Fibroblast of peridontal ligament (primary cell): ENCODE results near the gene FAF2.
"Not testable (repeated sequence)": the region's sequence is repeated elsewhere in the genome, so short reads cannot be mapped to it uniquely, and the experiment has no call there.

Source experiments
- DNase-seq: peaks from one replicate; pipeline ENCODE4 v3.0.0-alpha.2; 2010; ENCODE audit errors: extremely low read depth

The FAF2 gene

DNA sequence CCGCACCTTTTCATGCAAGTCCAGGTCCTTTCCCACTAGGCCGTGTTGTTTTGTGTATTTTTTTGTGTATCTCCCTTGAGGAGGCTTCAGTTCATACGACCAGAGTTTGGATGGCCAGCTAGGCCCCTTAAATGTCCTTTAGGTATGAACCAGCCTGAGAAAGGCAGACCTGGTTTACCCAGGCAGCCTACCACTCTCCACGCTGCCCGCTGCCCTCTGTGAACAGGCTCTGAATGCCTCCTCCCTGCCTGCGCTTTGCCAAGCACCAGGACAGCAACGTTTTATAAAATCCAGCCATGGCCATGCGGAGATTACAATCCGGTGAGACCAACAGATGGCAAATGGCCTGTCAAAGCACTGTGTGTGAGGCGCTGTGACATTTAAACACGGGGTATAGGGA, 31.2 kb upstream of the FAF2 start:
- DNase-seq: no peak

DNA sequence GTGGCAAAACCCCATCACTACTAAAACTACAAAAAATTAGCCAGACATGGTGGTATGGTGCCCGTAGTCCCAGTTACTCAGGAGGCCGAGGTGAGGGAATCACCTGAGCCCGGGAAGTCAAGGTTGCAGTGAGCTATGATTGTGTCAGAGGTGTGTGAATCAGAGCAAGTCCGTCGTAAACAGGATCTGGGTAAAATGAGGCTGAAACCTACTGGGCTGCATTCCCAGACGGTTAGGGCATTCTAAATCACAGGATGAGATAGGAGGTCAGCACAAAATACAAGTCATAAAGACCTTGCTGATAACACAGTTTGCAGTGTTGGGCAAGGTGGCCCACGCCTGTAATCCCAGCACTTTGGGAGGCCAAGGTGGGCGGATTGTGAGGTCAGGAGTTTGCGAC, 29.9 kb upstream of the FAF2 start:
- no peak for DNase-seq

DNA sequence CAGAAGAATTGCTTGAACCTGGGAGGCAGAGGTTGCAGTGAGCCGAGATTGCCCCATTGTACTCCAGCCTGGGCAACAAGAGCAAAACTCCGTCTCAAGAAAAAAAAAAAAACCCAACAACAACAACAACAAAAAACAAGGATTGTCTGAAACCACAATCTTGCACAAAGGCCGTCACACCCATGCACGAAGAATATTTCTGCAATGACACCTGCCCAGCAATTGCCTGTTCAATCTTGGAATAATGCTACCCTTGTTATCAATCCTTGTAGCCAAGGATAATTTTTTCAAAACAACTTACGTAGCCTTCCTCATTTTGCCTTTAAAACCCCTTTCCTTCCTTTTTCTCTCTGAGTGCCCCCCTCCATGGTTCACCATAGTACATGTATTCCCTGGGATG, 28.1 kb upstream of the FAF2 start:
- no peak for DNase-seq

DNA sequence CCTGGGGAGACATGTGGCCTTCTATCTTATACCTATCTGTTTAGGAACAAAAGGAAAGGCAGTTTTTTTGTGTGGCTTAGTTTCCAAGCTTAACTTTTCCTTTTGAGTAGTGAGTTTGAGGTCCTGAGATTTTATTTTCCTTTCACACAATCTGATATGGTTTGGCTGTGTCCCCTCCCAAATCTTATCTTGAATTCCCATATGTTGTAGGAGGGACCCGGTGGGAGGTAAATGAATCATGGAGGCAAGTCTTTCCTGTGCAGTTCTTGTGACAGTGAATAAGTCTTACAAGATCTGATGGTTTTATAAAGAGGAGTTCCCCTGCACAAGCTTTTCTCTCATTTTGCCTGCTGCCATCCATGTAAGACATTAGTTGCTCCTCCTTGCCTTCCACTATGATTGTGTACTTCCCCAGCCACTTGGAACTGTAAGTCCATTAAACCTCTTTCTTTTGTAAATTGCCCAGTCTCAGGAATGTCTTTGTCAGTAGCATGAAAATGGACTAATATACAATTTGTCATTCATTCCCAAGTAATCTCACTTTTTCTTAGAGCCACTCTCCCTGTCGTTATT, 27.1 kb upstream of the FAF2 start:
- no peak for DNase-seq

DNA sequence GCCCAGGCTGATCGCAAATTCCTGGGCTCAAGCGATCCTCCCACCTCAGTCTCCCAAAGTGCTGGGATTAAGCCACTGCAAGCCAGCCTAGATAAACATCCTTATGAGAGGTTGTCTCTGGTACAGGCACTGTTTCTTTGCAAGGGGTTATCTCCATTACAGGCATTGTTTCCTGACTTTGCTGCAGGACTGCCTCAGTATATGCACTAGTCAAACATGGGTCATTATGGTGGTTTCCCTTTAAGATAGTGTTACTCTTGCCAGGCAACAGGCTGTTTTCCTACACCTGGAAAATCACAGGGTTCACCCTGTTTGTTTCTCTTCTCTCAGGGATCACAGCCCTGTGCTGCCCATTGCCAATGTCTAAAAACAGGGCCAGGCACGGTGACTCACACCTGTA, 24.0 kb upstream of the FAF2 start:
- no peak for DNase-seq

DNA sequence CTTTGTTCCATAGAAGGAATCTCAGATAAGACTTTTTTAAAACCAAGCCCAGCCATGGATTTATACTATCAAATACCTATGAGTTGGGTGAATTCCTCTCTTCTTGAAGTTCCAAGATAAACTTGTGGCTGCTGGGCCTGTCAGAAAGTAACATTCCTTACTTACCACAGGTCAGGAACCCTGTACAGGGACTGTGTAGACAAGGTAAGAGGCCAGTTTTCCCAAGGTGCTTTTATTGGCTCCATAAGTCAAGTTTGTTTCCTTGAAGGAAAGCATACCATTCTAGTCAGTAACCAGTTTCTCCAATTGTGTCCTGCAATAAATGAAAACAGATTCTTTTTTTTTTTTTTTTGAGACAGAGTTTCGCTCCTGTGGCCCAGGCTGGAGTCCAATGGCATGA, 23.0 kb upstream of the FAF2 start:
- no peak for DNase-seq

DNA sequence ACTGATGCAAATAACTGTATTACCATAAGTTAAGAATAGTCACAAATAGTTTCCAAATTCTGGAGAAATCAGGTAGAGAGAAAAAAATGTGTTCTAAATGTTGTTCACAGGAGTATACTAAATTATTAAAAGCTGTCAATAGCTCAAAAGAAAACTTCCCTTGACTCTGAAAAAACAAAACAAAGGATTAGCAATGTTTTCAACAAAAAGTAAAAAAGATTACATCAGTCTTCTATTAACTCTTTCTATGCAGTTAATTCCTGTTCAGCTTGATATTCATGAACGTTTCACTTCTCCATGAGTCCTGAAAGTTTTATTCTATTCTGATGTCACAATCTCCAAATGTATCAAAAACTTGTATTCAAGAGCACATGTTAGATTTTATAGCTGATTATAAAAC, 22.4 kb upstream of the FAF2 start:
- DNase-seq: no peak

DNA sequence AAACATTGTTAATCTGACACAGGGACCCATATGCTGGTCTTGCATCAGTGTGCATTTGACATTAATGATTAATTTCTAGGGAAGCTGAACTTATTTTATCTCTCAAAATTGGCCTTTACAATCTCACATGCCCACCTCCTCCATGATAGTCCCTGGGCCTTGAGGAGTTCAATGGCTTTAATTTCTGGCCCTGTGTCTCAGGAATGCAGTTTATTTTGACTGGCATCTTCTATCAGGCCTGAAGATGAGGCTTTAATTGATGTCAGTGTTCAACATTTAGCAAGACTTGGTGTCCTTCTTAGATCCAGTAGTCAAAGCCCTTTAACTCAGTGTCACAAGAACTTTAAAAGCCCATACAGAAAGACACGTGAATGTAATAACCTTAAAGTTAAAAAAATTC, 21.3 kb upstream of the FAF2 start:
- DNase-seq: no peak

DNA sequence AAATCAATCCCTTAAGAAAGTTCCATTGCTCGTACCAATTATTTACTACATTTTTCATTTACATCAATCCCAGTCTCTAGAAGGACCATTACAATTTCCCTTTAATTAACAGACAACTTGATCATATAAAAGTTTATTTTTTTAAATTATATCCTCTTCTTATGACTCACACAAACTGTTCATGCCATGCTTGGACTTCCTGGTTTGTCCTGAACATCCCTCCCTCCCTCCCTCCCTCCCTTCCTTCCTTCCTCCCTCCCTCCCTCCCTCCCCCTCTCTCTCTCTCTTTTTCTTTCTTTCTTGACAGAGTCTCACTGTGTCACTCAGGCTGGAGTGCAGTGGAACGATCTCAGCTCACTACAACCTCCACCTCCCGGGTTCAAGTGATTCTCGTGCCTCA, 20.2 kb upstream of the FAF2 start:
- DNase-seq: peak; percentile 46

DNA sequence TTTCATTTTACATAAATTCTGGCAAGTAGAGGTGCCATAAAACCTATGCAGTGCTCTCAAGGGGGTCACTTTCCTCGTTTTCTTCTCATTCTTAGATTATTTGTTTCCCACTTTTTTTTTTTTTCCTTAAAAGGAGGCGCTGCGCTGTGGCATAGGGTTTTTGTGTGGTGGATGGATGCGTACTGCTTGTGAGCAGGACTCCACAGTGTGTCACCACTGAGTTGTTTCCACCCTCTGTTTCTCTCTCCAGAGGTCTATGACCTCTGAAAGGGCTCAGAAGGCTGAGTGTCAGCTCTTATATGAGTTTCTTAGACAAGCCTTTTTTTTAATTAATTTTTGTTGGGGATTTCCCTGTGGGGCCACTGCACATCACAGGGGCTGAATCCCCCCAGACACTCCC, 18.2 kb upstream of the FAF2 start:
- no peak for DNase-seq

DNA sequence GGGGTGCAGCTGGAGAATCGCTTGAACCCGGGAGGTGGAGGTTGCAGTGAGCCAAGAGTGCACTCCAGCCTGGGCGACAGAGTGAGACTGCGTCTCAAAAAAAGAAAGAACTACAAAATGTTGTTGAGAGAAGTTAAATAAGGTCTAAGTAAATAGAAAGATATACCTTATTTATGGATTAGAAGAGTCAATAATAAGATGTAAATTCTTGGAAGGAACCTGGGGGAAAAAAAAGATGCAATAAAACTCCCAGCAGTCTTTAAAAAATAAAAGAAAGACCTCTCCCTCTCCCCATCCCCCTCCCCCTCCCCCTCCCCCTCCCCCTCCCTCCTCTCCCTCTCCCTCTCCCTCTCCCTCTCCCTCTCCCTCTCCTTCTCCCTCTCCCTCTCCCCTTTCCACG, 15.5 kb upstream of the FAF2 start:
- DNase-seq: no peak

DNA sequence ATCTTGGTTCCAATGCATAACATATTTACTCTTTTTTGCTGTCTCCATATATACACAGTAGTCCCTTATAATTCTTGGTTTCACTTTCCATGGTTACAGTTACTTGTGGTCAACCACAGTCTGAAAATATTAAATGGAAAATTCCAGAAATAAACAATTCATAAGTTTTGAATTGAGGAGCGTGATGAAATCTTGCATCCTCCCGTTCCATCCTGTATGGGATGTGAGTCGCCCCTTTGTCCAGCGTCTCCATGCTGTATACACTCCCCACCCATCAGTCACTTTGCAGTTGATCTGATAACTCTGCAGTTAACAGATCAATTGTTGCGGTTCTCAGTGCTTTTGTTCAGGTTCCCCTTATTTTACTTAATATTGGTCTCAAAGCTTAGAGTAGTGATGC, 11.5 kb upstream of the FAF2 start:
- peak; percentile 83 for DNase-seq

DNA sequence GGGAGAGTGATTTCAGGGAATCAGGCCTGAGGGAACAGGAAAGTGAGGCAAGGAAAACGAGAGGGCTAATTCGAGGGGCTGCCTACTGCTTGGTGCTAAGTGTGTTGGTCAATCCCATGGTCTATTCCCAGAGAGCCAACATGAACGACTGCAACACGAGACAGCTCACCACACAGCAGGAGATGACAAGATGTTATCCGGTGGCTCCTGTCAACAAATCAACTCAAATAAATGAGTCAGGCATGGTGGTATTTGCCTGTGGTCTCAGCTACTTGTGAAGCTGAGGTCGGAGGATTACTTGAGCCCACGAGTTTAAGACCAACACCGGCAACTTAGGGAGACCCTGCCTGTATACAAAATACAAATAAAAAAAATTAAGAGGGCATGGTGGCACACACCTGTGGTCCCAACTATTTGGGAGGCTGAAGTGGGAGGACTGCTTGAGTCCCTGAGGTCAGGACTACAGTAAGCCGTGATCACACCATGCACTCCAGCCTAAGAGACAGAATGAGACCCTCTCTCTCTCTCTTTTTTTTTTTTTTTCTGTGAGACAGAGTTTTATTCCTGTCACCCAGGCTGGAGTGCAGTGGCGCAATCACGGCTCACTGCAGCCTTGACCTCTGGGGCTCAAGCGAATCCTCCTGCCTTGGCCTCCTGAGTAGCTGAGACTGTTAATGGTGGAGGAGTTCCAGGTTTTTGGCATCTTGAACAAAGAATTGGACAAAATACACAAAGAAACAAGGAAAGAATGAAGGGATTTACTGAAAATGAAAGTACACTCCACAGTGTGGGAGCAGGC, 9.0 kb upstream of the FAF2 start:
- DNase-seq: peak; percentile 56

DNA sequence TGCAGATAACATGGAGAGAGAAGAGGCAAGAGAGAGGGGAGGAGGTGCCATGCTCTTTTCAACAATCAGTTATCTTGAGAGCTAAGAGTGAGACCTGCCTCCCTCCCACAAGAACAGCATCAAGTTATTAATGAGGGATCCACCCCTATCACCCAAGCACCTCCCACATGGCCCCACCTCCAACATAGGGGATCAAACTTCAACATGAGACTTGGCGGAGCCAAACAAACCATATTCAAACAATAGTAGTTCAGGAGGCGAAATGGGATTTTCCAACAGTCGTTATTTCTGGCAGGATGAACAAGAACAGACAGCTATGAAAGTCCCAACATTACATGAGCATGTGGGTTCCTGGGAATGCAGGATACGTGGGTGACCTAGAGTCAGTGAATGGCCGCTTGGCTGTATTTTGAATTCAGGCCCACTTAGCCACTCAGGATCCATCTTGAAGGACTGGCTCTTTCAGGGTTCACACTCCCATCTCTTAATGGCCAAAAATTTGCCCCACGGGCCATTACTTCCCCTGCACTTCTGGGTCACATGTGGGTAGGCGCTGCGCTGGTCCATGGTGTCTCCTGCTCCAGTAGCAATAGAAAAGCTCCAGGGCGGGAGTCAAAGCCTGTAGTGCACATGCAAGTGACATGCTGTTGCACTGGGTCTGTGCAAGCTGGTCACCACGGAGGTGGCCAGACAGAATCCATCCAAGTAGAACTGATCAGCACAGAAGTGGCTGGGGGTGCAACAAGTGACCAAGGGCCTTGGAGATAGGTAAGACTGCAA, 7.1 kb upstream of the FAF2 start:
- DNase-seq: no peak

DNA sequence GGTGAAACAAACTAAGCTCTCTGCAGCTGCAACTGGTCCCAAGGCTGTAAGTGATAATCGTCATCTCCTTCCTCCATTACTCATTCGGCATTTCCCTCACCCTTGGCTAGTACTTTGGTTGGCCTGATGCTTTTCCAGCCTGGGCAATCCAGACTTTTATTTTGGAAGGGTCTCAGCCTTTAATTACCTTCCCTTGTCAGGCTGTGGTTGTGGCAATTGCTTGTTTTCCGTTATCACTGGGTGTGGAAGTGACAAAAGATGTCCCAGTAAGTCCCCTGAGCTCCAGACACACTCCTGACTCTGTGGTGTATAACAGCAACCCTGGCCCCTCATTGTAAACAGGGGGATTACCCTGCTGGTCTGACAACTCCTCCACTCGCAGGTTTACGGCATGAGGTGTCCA, 6.3 kb upstream of the FAF2 start:
- DNase-seq: no peak

DNA sequence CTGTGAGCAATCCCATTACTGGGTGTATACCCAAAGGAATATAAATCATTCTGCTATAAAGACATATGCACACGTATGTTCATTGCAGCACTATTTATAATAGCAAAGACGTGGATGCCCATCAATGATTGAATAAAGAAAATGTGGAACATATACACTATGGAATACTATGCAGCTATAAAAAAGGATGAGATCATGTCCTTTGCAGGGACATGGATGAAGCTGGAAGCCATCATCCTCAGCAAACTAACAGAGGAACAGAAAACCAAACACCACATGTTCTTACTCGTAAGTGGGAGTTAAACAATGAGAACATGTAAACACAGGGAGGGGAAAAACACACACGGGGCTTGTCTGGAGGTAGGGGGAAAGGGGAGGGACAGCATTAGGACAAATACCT, 5.3 kb upstream of the FAF2 start:
- DNase-seq: not testable (repeated sequence)

DNA sequence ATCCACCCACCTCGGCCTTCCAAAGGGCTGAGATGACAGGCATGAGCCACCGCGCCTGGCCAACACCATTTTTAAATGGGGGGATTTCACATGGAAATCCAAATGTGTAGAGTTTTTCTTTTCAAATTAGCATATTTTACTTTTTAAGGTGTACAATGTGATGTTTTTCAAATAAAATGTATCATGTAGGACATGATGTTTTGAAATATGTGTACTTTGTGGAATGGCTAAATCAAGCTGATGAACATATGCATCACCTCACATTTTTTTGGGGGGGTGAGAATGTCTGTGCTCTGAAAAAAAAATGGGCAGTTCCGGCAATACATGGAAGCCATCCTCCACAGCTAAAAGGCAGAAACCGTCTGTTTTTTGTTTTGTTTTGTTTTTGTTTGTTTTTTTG, 3.4 kb upstream of the FAF2 start:
- no peak for DNase-seq

DNA sequence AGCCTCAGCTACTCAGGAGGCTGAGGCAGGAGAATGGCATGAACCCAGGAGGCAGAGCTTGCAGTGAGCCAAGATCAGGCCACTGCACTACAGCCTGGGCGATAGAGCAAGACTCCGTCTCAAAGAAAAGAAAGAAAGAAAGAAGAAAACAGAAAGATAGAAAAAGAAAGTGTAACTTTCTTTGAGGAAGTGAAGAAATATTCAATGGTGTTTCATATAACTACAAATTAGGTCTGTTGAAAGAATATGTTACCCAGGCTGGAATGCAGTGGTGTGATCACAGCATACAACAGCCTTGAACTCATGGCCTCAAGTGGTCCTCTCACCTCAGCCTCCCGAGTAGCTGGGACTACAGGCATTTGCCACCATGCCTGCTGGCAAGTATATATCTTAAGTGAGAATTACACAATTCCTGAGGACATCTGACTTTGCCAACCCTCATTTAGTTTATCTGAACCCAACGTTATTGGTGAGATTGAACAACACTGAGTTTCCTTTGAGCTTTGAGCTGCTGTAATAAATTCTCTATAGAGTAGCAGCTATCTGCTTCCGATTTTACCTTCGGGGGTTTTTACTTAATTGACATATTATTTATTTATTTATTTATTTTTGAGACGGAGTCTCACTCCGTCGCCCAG, 2.0 kb upstream of the FAF2 start:
- no peak for DNase-seq

DNA sequence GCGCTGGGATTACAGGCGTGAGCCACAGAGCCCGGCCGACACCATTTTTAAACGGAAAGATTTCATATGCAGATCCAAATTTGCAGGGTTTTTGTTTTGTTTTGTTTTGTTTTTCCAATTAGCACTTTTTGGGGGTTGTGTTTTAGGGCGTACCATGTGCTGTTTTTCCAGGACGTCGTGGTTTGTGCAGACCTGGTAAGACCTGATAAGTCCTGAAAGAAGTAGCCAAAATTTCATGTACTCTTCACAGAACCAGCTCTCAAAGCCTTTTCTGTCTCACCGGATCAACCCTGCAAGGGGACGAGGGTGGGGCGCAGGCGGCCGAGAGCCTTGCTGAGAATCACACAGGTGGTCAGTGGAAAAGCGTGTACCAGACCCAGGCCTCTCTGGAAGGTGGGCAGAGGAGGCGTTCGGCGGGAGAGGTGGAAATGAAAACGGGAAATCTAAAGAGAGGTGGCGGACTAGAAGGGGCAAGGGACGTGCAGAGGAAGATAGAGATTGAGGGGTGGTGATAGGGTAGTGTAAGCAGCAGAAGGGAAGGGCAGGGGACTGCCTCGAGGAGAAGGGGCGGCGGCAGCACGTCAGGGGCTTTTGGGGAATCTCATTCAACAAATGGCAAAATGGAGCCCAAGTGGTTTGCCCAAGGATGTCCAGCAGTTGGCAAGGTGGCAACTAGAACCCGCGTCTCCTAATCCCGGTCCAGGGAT, 1.1 kb upstream of the FAF2 start:
- no peak for DNase-seq

DNA sequence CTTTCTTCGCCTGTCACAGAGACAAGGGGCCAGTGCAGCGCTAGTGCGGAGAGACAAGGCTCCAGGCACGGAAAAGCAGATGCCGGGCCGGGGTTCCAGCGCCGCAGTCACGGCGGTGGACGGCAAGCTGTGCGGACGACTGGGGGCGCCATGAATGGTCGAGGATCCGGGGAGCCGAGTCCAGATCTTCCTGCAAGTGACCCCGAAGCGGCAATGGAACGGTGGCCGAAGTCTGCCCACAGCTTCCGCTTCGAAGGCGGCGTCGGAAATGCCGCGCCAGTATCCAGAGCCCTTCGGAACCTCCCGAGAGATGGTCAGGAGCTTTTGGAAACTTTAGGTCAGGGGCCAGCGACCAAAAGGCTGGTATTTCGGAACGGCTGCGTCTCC, 601 bp upstream of the FAF2 start:
- DNase-seq: no peak

DNA sequence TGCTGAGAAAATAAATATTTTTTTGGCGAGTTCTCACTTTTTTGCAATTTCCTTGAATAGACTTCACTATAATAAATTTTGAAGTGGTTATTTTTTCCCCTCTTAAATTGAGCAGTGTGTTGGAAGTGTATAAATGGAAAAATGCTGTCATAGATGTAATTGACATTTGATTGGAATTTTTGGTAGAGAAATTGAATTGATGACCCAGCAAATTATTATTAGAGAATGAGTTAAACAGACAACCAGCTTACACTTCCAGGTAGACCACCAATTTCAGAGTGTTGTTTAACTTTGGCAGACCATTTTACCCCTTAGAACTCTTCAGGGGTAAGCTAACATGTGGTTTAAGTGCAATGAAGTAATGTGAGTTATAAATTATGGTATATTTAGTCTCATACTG, 1.9 kb downstream of the FAF2 start:
- DNase-seq: no peak
